Caco-2 (cell line): ENCODE results near the gene RIN3. TPM values are rescaled to one million over a fixed set of nuclear protein-coding genes. Genes with fewer than 3 reads are reported as not detected.
A peak's percentile ranks its signal among the peaks of the same experiment; 100 is the strongest.

Experiments
- Bru-seq: library from RNA; stranded (reverse); fragments of 400-500 nt; gene quantifications from one replicate; lab custom pipeline; 2021; lab: Mats Ljungman, UMichigan
- BruChase-seq, 2 experiments: library from RNA; stranded (reverse); fragments of 400-500 nt; gene quantifications; one replicate each; lab custom pipeline; 2021; lab: Mats Ljungman, UMichigan
- BruUV-seq: library from RNA; stranded (reverse); fragments of 400-500 nt; replicated peaks from 2 replicates; lab custom pipeline; 2021; lab: Mats Ljungman, UMichigan
- CTCF ChIA-PET: fragments of 300-600 bp; sonication (Branson Sonifier 250); formaldehyde crosslinking; loops from one replicate; lab custom pipeline; 2022; ENCODE audit warnings: antibody characterized with exemption; lab: Charles Lee
- POLR2A ChIA-PET: fragments of 300-600 bp; sonication (Branson Sonifier 250); formaldehyde crosslinking; loops from one replicate; lab custom pipeline; 2022; ENCODE audit warnings: antibody characterized with exemption; lab: Charles Lee
- DNase-seq, 2 experiments: peaks; one replicate each; pipeline versions ENCODE4 v3.0.0 to v3.0.0-alpha.2; 2020 to 2022
- H3K27me3 ChIP-seq: replicated peaks from 2 replicates; pipeline ENCODE4 v1.6.0; 2011; ENCODE audit warnings: low read length; ENCODE audit not compliant: control insufficient read depth, insufficient read depth
- H3K36me3 ChIP-seq: 2 replicates; pipeline ENCODE4 v1.5.1; 2011; ENCODE audit warnings: low read length; ENCODE audit not compliant: control insufficient read depth, insufficient read depth
- H3K4me1 ChIP-seq: fragments of 250-450 bp; sonication (Bioruptor Pico); 2 replicates; pipeline ENCODE4 v1.5.1; 2020; ENCODE audit warnings: mild to moderate bottlenecking
- H3K4me3 ChIP-seq: 2 replicates; pipeline ENCODE4 v1.5.1; 2011; ENCODE audit warnings: low read depth, mild to moderate bottlenecking, control low read depth, low read length
- H3K9me3 ChIP-seq: fragments of 250-450 bp; sonication (Bioruptor Pico); 2 replicates; pipeline ENCODE4 v1.5.1; 2020; ENCODE audit warnings: mild to moderate bottlenecking, moderate library complexity
- H3K27ac Mint-ChIP-seq: one replicate; pipeline ENCODE4 v1.8.0; 2022; ENCODE audit warnings: mixed read lengths; ENCODE audit not compliant: unreplicated experiment
- H3K27me3 Mint-ChIP-seq: one replicate; pipeline ENCODE4 v1.8.0; 2022; ENCODE audit warnings: mixed read lengths; ENCODE audit not compliant: insufficient read depth, unreplicated experiment
- H3K36me3 Mint-ChIP-seq: one replicate; pipeline ENCODE4 v1.8.0; 2022; ENCODE audit warnings: mild to moderate bottlenecking, mixed read lengths; ENCODE audit not compliant: insufficient read depth, unreplicated experiment
- H3K4me1 Mint-ChIP-seq: one replicate; pipeline ENCODE4 v1.8.0; 2022; ENCODE audit warnings: low read depth, mixed read lengths; ENCODE audit not compliant: unreplicated experiment
- H3K4me3 Mint-ChIP-seq: one replicate; pipeline ENCODE4 v1.8.0; 2022; ENCODE audit warnings: mild to moderate bottlenecking, moderate library complexity, mixed read lengths; ENCODE audit not compliant: unreplicated experiment
- H3K9me3 Mint-ChIP-seq: one replicate; pipeline ENCODE4 v1.8.0; 2022; ENCODE audit warnings: mixed read lengths; ENCODE audit not compliant: unreplicated experiment
- intact Hi-C: fragments of 100-400 bp; cut with micrococcal nuclease; formaldehyde crosslinking; loops from one replicate; pipeline ENCODE4 v1.10.0; 2022; ENCODE audit not compliant: unreplicated experiment
- long read RNA-seq: library from polyadenylated mRNA; stranded (forward); transcript quantifications from one replicate; pipeline ENCODE4 v2.0.0, GENCODE V29; 2022
- total RNA-seq: library from RNA; stranded (reverse); gene quantifications from 2 replicates; pipeline ENCODE4 v1.2.3, GENCODE V29; 2022
- TF ChIP-seq, protein P1 (sequence below), 2 experiments: fragments of 200-600 bp in 1 of 2; IDR thresholded peaks; 1 replicate in 1 of 2; 2 replicates in 1 of 2; pipeline versions ENCODE4 v1.5.1 to v1.8.0; 2011 to 2022; ENCODE audit warnings: antibody characterized with exemption in 1 of 2, control low read depth in 1 of 2, inconsistent platforms in 1 of 2, low read depth in 1 of 2, low read length in 1 of 2, mild to moderate bottlenecking in 1 of 2, moderate library complexity in 1 of 2; ENCODE audit not compliant: insufficient read depth in 1 of 2, severe bottlenecking in 1 of 2, unreplicated experiment in 1 of 2

The RIN3 gene, protein sequence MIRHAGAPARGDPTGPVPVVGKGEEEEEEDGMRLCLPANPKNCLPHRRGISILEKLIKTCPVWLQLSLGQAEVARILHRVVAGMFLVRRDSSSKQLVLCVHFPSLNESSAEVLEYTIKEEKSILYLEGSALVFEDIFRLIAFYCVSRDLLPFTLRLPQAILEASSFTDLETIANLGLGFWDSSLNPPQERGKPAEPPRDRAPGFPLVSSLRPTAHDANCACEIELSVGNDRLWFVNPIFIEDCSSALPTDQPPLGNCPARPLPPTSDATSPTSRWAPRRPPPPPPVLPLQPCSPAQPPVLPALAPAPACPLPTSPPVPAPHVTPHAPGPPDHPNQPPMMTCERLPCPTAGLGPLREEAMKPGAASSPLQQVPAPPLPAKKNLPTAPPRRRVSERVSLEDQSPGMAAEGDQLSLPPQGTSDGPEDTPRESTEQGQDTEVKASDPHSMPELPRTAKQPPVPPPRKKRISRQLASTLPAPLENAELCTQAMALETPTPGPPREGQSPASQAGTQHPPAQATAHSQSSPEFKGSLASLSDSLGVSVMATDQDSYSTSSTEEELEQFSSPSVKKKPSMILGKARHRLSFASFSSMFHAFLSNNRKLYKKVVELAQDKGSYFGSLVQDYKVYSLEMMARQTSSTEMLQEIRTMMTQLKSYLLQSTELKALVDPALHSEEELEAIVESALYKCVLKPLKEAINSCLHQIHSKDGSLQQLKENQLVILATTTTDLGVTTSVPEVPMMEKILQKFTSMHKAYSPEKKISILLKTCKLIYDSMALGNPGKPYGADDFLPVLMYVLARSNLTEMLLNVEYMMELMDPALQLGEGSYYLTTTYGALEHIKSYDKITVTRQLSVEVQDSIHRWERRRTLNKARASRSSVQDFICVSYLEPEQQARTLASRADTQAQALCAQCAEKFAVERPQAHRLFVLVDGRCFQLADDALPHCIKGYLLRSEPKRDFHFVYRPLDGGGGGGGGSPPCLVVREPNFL
- total RNA-seq (18.4 and 20.7 TPM in 2 replicates), Bru-seq, nascent RNA (percentile 59 among the genes with signal in this experiment), BruChase-seq, experiment 1, labeled RNA remaining after a 2-hour chase (percentile 54 among the genes with signal in this experiment), BruChase-seq, experiment 2, labeled RNA remaining after a 6-hour chase (percentile 53 among the genes with signal in this experiment)
- long read RNA-seq, partial matches to known transcripts, result 17 of 27 reads
- long read RNA-seq, other reads (novel, unspliced or antisense), result 9 of 27 reads

DNA sequence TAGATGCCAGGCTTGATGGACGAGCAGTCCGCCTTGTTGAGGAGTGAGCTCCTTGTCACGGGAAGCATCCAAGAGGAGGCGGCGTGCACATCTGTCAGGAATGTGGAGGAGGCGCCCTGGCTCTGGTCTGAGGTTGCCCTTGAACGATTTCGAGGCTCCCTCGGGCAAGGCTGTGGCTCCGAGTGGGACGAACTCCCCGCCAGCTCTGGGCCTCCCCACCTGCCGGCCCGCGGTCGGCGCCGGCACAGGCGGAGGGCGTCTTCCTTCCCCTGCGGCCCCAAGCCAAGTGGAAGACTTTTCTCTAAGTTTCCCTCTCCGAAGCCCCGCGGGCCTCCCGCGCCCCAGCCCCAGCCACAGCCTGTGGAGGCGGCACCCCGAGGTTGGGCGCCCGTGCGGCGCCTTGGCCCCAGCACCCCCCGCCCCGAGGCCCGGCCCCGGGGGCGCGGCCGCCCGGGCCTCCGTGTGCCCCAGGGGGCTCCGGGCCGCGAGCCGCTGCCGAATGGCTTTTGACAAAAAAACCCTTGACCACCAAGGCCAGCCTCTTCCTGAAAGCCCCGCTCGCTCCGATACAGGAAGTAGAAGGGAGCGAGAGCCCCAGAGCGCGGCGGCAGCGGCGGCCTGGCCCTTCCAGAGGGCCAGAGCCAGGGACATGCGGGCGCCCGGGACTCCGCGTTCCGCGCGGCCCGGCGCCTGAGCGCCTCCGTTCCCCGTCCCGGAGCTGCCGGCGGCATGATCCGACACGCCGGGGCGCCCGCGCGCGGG is at the start of gene RIN3:
TSS of gene RIN3 (plus strand) at position 578 of the 762 bp plus-strand sequence. CDS start at position 730, 152 bp downstream.
- ChIA-PET CTCF (interaction anchor here (0.6 kb wide), 1 partner anchor 220 kb away, joined by 3 read pairs; no protein-coding TSS in a partner anchor), POLR2A (no interaction called here)
- intact Hi-C loops, result no loop called here
- H3K9me3 Mint-ChIP-seq, result no peaks in the 10 kb centered on the region
- TF ChIP-seq, protein P1, sequence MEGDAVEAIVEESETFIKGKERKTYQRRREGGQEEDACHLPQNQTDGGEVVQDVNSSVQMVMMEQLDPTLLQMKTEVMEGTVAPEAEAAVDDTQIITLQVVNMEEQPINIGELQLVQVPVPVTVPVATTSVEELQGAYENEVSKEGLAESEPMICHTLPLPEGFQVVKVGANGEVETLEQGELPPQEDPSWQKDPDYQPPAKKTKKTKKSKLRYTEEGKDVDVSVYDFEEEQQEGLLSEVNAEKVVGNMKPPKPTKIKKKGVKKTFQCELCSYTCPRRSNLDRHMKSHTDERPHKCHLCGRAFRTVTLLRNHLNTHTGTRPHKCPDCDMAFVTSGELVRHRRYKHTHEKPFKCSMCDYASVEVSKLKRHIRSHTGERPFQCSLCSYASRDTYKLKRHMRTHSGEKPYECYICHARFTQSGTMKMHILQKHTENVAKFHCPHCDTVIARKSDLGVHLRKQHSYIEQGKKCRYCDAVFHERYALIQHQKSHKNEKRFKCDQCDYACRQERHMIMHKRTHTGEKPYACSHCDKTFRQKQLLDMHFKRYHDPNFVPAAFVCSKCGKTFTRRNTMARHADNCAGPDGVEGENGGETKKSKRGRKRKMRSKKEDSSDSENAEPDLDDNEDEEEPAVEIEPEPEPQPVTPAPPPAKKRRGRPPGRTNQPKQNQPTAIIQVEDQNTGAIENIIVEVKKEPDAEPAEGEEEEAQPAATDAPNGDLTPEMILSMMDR (IDR thresholded peaks at IDR 0.05; ENCODE audit: insufficient read depth in 1 of 2, low read depth in 1 of 2, low read length in 1 of 2, severe bottlenecking in 1 of 2, unreplicated experiment in 1 of 2), result no peak
- peak; percentile 57 to 65 for DNase-seq
- H3K27me3 Mint-ChIP-seq, result no peaks in the 10 kb centered on the region
- peak within 1 kb of the TSS; percentile 77 for H3K4me3 Mint-ChIP-seq
- no TSS peak for BruUV-seq
- peaks cover 18% of the 10 kb centered on the region for H3K4me1 Mint-ChIP-seq
- Histone ChIP-seq H3K9me3 (no peaks in the 10 kb centered on the region), H3K27me3 (no peaks in the 10 kb centered on the region), H3K4me1 (peaks cover 27% of the 10 kb centered on the region; the same call in 1 of the 2 replicates), H3K36me3 (no peaks in the 10 kb centered on the region), H3K4me3 (peak within 1 kb of the TSS; percentile 90)
- H3K27ac Mint-ChIP-seq, result peak within 1 kb of the TSS; percentile 46
- peaks cover 4% of the 10 kb centered on the region for H3K36me3 Mint-ChIP-seq

DNA sequence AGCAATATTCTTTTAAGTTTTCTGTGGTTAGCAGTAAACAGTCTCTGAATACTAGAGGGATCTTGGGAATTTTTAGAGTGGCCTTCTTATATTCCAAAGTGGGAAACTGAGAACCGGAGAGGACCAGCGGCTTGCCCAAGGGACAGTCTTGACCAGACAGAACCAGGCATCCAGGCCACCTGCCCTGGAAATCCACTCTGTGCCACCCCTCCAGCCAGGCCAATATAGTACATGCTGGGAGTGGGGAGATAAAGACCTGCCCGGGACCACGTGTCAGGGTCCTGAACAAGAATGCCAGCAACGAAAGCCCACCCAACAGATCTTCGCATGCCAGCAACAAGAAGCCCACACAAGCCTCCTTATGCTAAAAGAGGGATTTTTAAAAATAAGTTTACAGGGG is 49.4 kb upstream of the RIN3 start:
- Mint-ChIP-seq H3K9me3 (no peaks in the 10 kb centered on the region), H3K4me1 (no peaks in the 10 kb centered on the region), H3K27ac (no peak overlapping the region), H3K4me3 (no peak overlapping the region), H3K27me3 (no peaks in the 10 kb centered on the region), H3K36me3 (no peaks in the 10 kb centered on the region)
- intact Hi-C loops, result no loop called here
- H3K27me3 ChIP-seq, result no peaks in the 10 kb centered on the region
- no peak for DNase-seq
- ChIA-PET POLR2A (no interaction called here), CTCF (no interaction called here)
- no peak overlapping the region for H3K4me3 ChIP-seq
- peaks cover 3% of the 10 kb centered on the region; the same call in 1 of the 2 replicates for H3K4me1 ChIP-seq
- H3K9me3 ChIP-seq, result peaks cover 7% of the 10 kb centered on the region; the same call in 1 of the 2 replicates
- no peaks in the 10 kb centered on the region for H3K36me3 ChIP-seq
- BruUV-seq, result no TSS peak
- TF ChIP-seq, protein P1 (IDR thresholded peaks at IDR 0.05; ENCODE audit: insufficient read depth in 1 of 2, low read depth in 1 of 2, low read length in 1 of 2, severe bottlenecking in 1 of 2, unreplicated experiment in 1 of 2), result no peak
